K562 (cell line): Measurements from ENCODE around the gene RFC5. TPM values are rescaled to one million over a fixed set of nuclear protein-coding genes. Genes with fewer than 3 reads are reported as not detected.
A peak's percentile ranks its signal among the peaks of the same experiment; 100 is the strongest.

Source experiments
- BCOR ChIP-seq: fragments of 450-650 bp; IDR thresholded peaks from 2 replicates; pipeline ENCODE4 v1.6.1; 2016
- MYC ChIP-seq, 2 experiments: fragments of 250-450 bp in 1 of 2; sonication (Bioruptor Pico) in 1 of 2; IDR thresholded peaks; 2 replicates each; pipeline versions ENCODE4 v1.5.1 to v1.6.1; 2012 to 2021; ENCODE audit warnings: low read depth in 2 of 2, borderline replicate concordance in 1 of 2, improper control_type of control experiment in 1 of 2, low read length in 1 of 2, mild to moderate bottlenecking in 1 of 2, moderate library complexity in 1 of 2
- NBN ChIP-seq: fragments of 450-650 bp; IDR thresholded peaks from 2 replicates; pipeline ENCODE4 v1.6.1; 2016; ENCODE audit warnings: low read depth, mild to moderate bottlenecking
- NONO ChIP-seq, 2 experiments: fragments of 200-400 bp in 1 of 2; fragments of 450-650 bp in 1 of 2; formaldehyde crosslinking in 1 of 2; IDR thresholded peaks; 2 replicates each; pipeline ENCODE4 v1.6.1; 2017; ENCODE audit warnings: low read depth in 2 of 2, mild to moderate bottlenecking in 2 of 2, moderate library complexity in 2 of 2, low read length in 1 of 2
- PHF20 ChIP-seq: fragments of 450-650 bp; IDR thresholded peaks from 2 replicates; pipeline ENCODE4 v1.6.1; 2018; ENCODE audit not compliant: partially characterized antibody
- TRIM24 ChIP-seq, 2 experiments: fragments of 450-650 bp; IDR thresholded peaks; 2 replicates each; pipeline ENCODE4 v1.6.1; 2016
- ZNF41 ChIP-seq: fragments of 250-450 bp; sonication (Bioruptor Pico); conservative IDR thresholded peaks from 2 replicates; pipeline ENCODE4 v1.4.0; 2020; ENCODE audit warnings: mild to moderate bottlenecking
- ZNF551 ChIP-seq: fragments of 250-450 bp; sonication (Bioruptor Pico); IDR thresholded peaks from 2 replicates; pipeline ENCODE4 v1.5.0; 2021; ENCODE audit warnings: mild to moderate bottlenecking, moderate library complexity
- polyA plus RNA-seq, 8 experiments: library from polyadenylated mRNA; depleted of rRNA in 4 of 8; stranded (reverse) in 5 of 8; unstranded in 3 of 8; fragments of >200 nt; fragmentation: Nextera tagmentation in 2 of 8; fragmentation: Illumina TruSeq in 1 of 8; extraction: Ambion mirVana in 2 of 8; extraction: Trizol in 1 of 8; gene quantifications; 2 replicates each; pipeline versions ENCODE4 v1.2.1 to v1.2.3, GENCODE V29; 2011 to 2014; ENCODE audit warnings: inconsistent platforms in 1 of 8, missing spikeins in 1 of 8
- total RNA-seq, 7 experiments: library from RNA; depleted of rRNA in 6 of 7; stranded (reverse); fragments of >200 nt in 6 of 7; fragmentation: Illumina TruSeq in 2 of 7; extraction: Trizol in 2 of 7; gene quantifications; 2 replicates each; pipeline versions ENCODE4 v1.2.1 to v1.2.3, GENCODE V29; 2011 to 2021; ENCODE audit warnings: low replicate concordance in 1 of 7
- TF ChIP-seq, protein P1 (sequence below): fragments of 250-450 bp; sonication (Bioruptor Pico); IDR thresholded peaks from 2 replicates; pipeline ENCODE4 v1.5.0; 2021; ENCODE audit warnings: mild to moderate bottlenecking, moderate library complexity
- TF ChIP-seq, protein P2 (sequence below): fragments of 450-650 bp; formaldehyde crosslinking; IDR thresholded peaks from 2 replicates; pipeline ENCODE4 v1.4.0; 2020; ENCODE audit warnings: mild to moderate bottlenecking
- TF ChIP-seq, protein P3 (sequence below), 2 experiments: fragments of 250-450 bp in 1 of 2; fragments of 450-650 bp in 1 of 2; sonication (Bioruptor Pico) in 1 of 2; IDR thresholded peaks; 2 replicates each; pipeline versions ENCODE4 v1.6.1 to v1.8.0; 2016 to 2021; ENCODE audit warnings: mild to moderate bottlenecking in 2 of 2, moderate library complexity in 2 of 2, missing compliant biosample characterization in 1 of 2, missing genetic modification characterization in 1 of 2
- TF ChIP-seq, protein P4 (sequence below), 2 experiments: fragments of 450-650 bp; IDR thresholded peaks; 2 replicates each; pipeline ENCODE4 v1.6.1; 2016; ENCODE audit warnings: mild to moderate bottlenecking in 2 of 2, borderline replicate concordance in 1 of 2, low read depth in 1 of 2, moderate library complexity in 1 of 2

Gene RFC5
- total and polyA plus RNA-seq, 9 of the 15 experiments (the other 6 are each of a cell fraction or from before 2014, with no cell fraction given), result 61.8 to 189 (median 92.9) TPM

DNA sequence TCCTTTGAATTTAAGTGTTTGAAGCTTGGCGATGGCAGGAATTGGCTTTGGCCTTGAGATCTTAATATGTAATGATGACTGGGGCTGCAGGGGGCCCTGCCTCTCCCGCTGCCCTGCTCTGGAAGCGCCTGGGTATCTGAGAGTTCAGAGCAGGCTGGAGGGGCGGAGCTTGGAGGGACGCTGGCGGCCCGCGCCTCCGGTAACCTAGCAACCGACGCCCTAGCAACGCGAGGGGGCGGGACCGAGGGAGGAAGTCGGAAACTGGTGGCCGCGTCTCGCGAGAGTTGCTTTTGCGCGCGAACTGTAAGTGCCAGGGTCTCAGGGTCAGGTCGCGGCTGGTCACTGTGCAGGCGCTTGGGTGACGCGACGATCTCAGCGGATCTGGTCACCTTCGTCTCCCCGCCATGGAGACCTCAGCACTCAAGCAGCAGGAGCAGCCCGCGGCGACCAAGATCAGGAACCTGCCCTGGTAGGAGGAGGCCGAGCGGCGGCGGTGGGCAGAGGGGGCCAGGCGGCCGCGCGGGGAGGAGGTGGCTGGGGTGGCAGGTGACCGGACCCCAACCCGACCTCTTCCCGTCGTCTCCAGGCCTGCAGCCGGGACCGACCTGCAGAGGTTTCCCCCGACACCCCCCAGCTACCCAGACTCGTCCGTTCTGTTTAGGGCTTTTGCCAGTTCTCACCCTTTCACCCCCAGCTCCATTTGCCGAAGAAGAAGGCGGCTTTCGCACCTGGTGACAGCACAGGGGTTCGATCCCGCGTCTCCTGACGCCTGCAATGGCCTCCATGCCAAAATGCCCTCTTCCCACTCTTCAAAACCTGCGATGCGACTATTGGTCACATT, at the start of gene RFC5 (continued):
- TF ChIP-seq BCOR (no peak), NONO (IDR thresholded peaks at IDR 0.05; ENCODE audit: low read depth in 2 of 2, low read length in 1 of 2) (no peak), TRIM24 (IDR thresholded peaks at IDR 0.05) (no peak), NBN (no peak), PHF20 (peak; percentile 79), ZNF41 (CRISPR knock-in tag) (no peak), MYC (IDR thresholded peaks at IDR 0.05; ENCODE audit: low read depth, low read length) (no peak; the same call in 1 of the 2 replicates), MYC (CRISPR knock-in tag; IDR thresholded peaks at IDR 0.05; ENCODE audit: borderline replicate concordance, low read depth) (peak; percentile 71; the same call in 1 of the 2 replicates), ZNF551 (CRISPR knock-in tag) (no peak)
- TF ChIP-seq, protein P1, sequence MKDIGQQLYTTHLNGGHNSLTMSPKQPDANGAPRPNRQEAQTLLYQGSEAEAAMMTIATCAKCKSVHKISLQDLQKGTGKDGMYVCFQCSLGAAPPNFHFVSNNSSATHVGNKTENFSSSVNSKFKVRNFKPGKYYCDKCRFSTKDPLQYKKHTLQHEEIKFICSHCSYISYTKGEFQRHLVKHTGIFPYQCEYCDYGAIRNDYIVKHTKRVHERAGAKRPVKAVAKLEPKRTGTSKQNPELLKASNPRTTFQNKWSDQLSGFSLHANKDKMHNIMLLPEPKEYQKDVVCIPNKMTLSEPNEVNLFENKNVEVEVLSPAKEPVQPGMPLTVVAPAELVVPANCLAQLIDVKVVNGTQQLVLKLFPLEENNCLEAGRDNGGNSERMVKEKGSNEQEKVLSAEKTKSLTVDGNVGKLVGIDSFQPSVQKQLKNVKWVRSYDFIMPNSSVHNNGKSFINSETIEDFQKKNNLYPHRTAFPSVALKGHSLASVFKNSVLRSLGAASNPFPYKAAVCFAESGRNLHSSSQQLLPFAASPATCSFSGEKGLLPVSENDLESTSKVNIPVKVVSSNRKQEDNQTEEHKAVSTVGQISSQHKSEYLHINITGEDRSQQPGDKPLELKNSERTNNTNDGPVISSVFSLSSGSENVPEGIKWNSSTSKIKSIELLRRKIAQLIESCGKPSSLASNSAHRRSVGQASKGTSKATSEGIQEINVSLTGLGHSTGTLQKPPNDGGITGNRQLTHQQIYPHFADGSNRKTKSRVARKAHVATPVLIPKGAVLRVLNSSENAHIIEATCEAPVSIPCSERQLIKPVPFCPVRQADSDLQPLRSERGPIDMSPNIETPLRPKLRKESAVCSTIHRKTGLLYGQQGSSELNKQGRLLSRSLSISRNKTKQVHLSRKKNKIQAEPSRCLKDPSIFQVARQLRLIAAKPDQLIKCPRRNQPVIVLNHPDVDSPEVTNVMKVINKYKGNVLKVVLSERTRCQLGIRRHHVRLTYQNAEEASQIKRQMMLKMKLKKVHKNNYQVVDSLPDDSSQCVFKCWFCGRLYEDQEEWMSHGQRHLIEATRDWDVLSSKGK (CRISPR knock-in tag), result no peak
- TF ChIP-seq, protein P2, sequence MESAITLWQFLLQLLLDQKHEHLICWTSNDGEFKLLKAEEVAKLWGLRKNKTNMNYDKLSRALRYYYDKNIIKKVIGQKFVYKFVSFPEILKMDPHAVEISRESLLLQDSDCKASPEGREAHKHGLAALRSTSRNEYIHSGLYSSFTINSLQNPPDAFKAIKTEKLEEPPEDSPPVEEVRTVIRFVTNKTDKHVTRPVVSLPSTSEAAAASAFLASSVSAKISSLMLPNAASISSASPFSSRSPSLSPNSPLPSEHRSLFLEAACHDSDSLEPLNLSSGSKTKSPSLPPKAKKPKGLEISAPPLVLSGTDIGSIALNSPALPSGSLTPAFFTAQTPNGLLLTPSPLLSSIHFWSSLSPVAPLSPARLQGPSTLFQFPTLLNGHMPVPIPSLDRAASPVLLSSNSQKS (CRISPR knock-in tag), result no peak
- TF ChIP-seq, protein P3, sequence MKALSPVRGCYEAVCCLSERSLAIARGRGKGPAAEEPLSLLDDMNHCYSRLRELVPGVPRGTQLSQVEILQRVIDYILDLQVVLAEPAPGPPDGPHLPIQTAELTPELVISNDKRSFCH (CRISPR knock-in tag; IDR thresholded peaks at IDR 0.05), result no peak
- TF ChIP-seq, protein P3 (tag; IDR thresholded peaks at IDR 0.05), result peak; percentile 83
- TF ChIP-seq, protein P4, sequence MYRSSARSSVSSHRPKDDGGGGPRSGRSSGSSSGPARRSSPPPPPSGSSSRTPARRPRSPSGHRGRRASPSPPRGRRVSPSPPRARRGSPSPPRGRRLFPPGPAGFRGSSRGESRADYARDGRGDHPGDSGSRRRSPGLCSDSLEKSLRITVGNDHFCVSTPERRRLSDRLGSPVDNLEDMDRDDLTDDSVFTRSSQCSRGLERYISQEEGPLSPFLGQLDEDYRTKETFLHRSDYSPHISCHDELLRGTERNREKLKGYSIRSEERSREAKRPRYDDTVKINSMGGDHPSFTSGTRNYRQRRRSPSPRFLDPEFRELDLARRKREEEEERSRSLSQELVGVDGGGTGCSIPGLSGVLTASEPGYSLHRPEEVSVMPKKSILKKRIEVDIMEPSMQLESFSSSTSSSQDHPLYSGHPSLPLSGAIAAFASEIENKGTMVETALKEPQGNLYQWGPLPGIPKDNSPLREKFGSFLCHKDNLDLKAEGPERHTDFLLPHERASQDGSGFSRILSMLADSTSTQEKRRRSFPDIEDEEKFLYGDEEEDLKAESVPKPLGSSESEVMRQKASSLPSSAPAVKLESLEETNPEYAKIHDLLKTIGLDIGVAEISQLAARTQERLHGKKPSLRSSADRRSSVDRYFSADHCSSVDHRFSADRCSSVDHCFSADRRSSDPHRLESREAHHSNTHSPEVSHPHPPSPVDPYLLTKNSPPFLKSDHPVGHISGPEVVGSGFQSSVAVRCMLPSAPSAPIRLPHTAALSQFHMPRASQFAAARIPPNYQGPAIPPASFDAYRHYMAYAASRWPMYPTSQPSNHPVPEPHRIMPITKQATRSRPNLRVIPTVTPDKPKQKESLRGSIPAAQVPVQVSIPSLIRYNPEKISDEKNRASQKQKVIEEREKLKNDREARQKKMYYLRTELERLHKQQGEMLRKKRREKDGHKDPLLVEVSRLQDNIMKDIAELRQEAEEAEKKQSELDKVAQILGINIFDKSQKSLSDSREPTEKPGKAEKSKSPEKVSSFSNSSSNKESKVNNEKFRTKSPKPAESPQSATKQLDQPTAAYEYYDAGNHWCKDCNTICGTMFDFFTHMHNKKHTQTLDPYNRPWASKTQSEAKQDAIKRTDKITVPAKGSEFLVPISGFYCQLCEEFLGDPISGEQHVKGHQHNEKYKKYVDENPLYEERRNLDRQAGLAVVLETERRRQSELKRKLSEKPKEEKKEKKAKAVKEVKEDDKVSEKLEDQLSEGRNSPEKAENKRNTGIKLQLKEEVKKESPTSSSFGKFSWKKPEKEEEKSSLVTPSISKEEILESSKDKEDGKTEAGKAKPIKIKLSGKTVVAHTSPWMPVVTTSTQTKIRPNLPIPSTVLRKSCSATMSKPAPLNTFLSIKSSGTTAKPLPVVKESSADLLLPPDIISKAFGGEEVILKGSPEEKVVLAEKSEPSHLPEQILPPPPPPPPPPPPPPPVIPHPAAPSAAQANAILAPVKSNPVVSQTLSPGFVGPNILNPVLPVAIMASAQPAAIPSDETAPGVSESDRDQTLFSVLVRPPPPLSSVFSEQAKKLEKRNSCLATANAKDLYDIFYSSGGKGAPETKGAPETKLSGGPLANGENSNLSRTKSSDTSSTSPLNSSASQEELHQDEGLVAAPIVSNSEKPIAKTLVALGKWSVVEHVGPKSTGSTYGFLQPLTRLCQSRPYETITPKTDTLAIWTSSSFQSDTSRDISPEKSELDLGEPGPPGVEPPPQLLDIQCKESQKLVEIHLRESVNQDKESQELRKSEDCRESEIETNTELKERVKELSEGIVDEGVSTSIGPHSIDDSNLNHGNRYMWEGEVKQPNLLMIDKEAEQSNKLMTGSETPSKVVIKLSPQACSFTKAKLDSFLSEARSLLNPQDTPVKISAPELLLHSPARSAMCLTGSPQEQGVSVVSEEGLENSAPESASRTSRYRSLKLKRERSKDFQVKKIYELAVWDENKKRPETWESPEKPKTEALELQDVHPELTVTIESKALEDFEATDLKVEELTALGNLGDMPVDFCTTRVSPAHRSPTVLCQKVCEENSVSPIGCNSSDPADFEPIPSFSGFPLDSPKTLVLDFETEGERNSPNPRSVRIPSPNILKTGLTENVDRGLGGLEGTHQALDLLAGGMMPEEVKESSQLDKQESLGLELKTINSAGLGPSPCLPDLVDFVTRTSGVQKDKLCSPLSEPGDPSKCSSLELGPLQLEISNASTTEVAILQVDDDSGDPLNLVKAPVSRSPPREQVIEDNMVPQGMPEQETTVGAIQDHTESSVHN (IDR thresholded peaks at IDR 0.05; ENCODE audit: borderline replicate concordance in 1 of 2, low read depth in 1 of 2), result no peak
